ENCODE data around the gene TBC1D10A.

The TBC1D10A gene

GRCh38 chr22:30301995-30302809 lies 24.5 kb downstream of the TBC1D10A start:
- TF ChIP-seq MYC (IDR thresholded peaks at IDR 0.05; ENCODE audit: low read depth, low read length): peak; percentile 36; the same call in 1 of the 2 replicates
- no peak for TF ChIP-seq CTCF (IDR thresholded peaks at IDR 0.05; ENCODE audit: low read depth, low read length)
- peak; percentile 32; the same call in 1 of the 2 replicates for TF ChIP-seq MAX (IDR thresholded peaks at IDR 0.05; ENCODE audit: low read depth, low read length)
- no peak for TF ChIP-seq POLR2A (IDR thresholded peaks at IDR 0.05; ENCODE audit: extremely low read depth, insufficient read length)
- H3K4me3 ChIP-seq (ENCODE audit: low read depth, low read length): no peak overlapping the region
- DNase-seq (ENCODE audit: low read depth): peak; percentile 83

- no peak for DNase-seq (ENCODE audit: low read depth)
- H3K4me3 ChIP-seq (ENCODE audit: low read depth, low read length): no peak overlapping the region
- TF ChIP-seq MYC (IDR thresholded peaks at IDR 0.05; ENCODE audit: low read depth, low read length) (no peak), POLR2A (IDR thresholded peaks at IDR 0.05; ENCODE audit: extremely low read depth, insufficient read length) (no peak), CTCF (IDR thresholded peaks at IDR 0.05; ENCODE audit: low read depth, low read length) (no peak)
Measured at GRCh38 chr22:30299322-30299721, 27.4 kb downstream of the TBC1D10A start.

GRCh38 chr22:30297991-30298701 lies 28.6 kb downstream of the TBC1D10A start:
- no peak for DNase-seq (ENCODE audit: low read depth)
- H3K4me3 ChIP-seq (ENCODE audit: low read depth, low read length): no peak overlapping the region
- TF ChIP-seq CTCF (IDR thresholded peaks at IDR 0.05; ENCODE audit: low read depth, low read length): no peak
- no peak for TF ChIP-seq MAX (IDR thresholded peaks at IDR 0.05; ENCODE audit: low read depth, low read length)
- TF ChIP-seq POLR2A (IDR thresholded peaks at IDR 0.05; ENCODE audit: extremely low read depth, insufficient read length): no peak
- no peak for TF ChIP-seq MYC (IDR thresholded peaks at IDR 0.05; ENCODE audit: low read depth, low read length)

GRCh38 chr22:30297276-30297990 lies 29.3 kb downstream of the TBC1D10A start:
- TF ChIP-seq POLR2A (IDR thresholded peaks at IDR 0.05; ENCODE audit: extremely low read depth, insufficient read length): no peak
- TF ChIP-seq MAX (IDR thresholded peaks at IDR 0.05; ENCODE audit: low read depth, low read length): no peak
- no peak for TF ChIP-seq MYC (IDR thresholded peaks at IDR 0.05; ENCODE audit: low read depth, low read length)
- TF ChIP-seq CTCF (IDR thresholded peaks at IDR 0.05; ENCODE audit: low read depth, low read length): no peak
- H3K4me3 ChIP-seq (ENCODE audit: low read depth, low read length): no peak overlapping the region
- no peak for DNase-seq (ENCODE audit: low read depth)

- TF ChIP-seq POLR2A (IDR thresholded peaks at IDR 0.05; ENCODE audit: extremely low read depth, insufficient read length): no peak
- no peak for TF ChIP-seq MYC (IDR thresholded peaks at IDR 0.05; ENCODE audit: low read depth, low read length)
- no peak for TF ChIP-seq CTCF (IDR thresholded peaks at IDR 0.05; ENCODE audit: low read depth, low read length)
- TF ChIP-seq MAX (IDR thresholded peaks at IDR 0.05; ENCODE audit: low read depth, low read length): no peak
- DNase-seq (ENCODE audit: low read depth): no peak
Measured at GRCh38 chr22:30296833-30297232, 29.9 kb downstream of the TBC1D10A start.

More at GRCh38 chr22:30296833-30297232, 29.9 kb downstream of the TBC1D10A start:
- H3K4me3 ChIP-seq (ENCODE audit: low read depth, low read length): no peak overlapping the region
